ENCODE measurements around the gene SLC4A11.
"Not testable (repeated sequence)": the region's sequence is repeated elsewhere in the genome, so short reads cannot be mapped to it uniquely, and the experiment has no call there.

SLC4A11 gene

GRCh38 chr20:3227506-3227905, 11.5 kb downstream of the SLC4A11 start:
- DNase-seq = no peak

GRCh38 chr20:3226864-3227263, 12.1 kb downstream of the SLC4A11 start:
- DNase-seq = no peak

GRCh38 chr20:3226093-3226492, 12.9 kb downstream of the SLC4A11 start:
- DNase-seq = no peak

- DNase-seq = no peak
Observed at GRCh38 chr20:3224681-3225421, 14.1 kb downstream of the SLC4A11 start.

GRCh38 chr20:3223994-3224680, 14.9 kb downstream of the SLC4A11 start:
- DNase-seq = no peak

- no peak for DNase-seq
Observed at GRCh38 chr20:3223651-3223993, 15.4 kb downstream of the SLC4A11 start.

GRCh38 chr20:3222635-3223600, 16.1 kb downstream of the SLC4A11 start:
- DNase-seq = peak; percentile 84

GRCh38 chr20:3221398-3222226, 17.4 kb downstream of the SLC4A11 start:
- no peak for DNase-seq

- DNase-seq = no peak
Observed at GRCh38 chr20:3218307-3218988, 20.5 kb downstream of the SLC4A11 start.

GRCh38 chr20:3215359-3215917, 23.6 kb downstream of the SLC4A11 start:
- DNase-seq = not testable (repeated sequence)

- no peak for DNase-seq
Observed at GRCh38 chr20:3213226-3213625, 25.8 kb downstream of the SLC4A11 start.

GRCh38 chr20:3210346-3210745, 28.6 kb downstream of the SLC4A11 start:
- DNase-seq = no peak

GRCh38 chr20:3209946-3210317, 29.1 kb downstream of the SLC4A11 start:
- DNase-seq = no peak

GRCh38 chr20:3209257-3209945, 29.6 kb downstream of the SLC4A11 start, which contains the start of gene ITPA:
ITPA (plus strand) TSS chr20:3209498; CDS start chr20:3209552, 54 bp downstream.
- DNase-seq = no peak

- no peak for DNase-seq
Observed at GRCh38 chr20:3208786-3209256, 30.2 kb downstream of the SLC4A11 start.

GRCh38 chr20:3204124-3204794, 34.7 kb downstream of the SLC4A11 start, which contains the start of gene DDRGK1:
DDRGK1 (minus strand) TSS chr20:3204682; CDS start chr20:3204627, 55 bp downstream.
- no peak for DNase-seq

- DNase-seq = no peak
Observed at GRCh38 chr20:3203315-3204123, 35.5 kb downstream of the SLC4A11 start.

GRCh38 chr20:3202965-3203314, 36.0 kb downstream of the SLC4A11 start:
- DNase-seq = no peak

All from NCI-H187 treated with DMSO at 0.1 percent for 48 hours (cell line).